IPS-20b (cell line): Measurements from ENCODE around the gene S100A4.
"Not testable (repeated sequence)": the region's sequence is repeated elsewhere in the genome, so short reads cannot be mapped to it uniquely, and the experiment has no call there.

ENCODE experiments used
- H3K27ac ChIP-seq: one replicate; pipeline ENCODE4 v1.5.1; 2013; ENCODE audit warnings: low read length
- H3K27me3 ChIP-seq: 2 replicates; pipeline ENCODE4 v1.6.1; 2013; ENCODE audit warnings: mild to moderate bottlenecking, low read length, inconsistent platforms; ENCODE audit not compliant: insufficient read depth
- H3K36me3 ChIP-seq: 2 replicates; pipeline ENCODE4 v1.6.1; 2013; ENCODE audit warnings: low read depth, mild to moderate bottlenecking, inconsistent platforms, low read length, moderate library complexity; ENCODE audit not compliant: insufficient read depth
- H3K4me1 ChIP-seq: 2 replicates; pipeline ENCODE4 v1.6.1; 2013; ENCODE audit warnings: mild to moderate bottlenecking, control low read depth, inconsistent platforms, low read length, moderate library complexity; ENCODE audit not compliant: insufficient read depth
- H3K4me3 ChIP-seq: 2 replicates; pipeline ENCODE4 v1.5.1; 2013; ENCODE audit warnings: mild to moderate bottlenecking, low read length, inconsistent platforms
- H3K9ac ChIP-seq: 2 replicates; pipeline ENCODE4 v1.6.1; 2013; ENCODE audit warnings: low read depth, mild to moderate bottlenecking, inconsistent platforms, low read length, moderate library complexity
- H3K9me3 ChIP-seq: 2 replicates; pipeline ENCODE4 v1.6.1; 2013; ENCODE audit warnings: mild to moderate bottlenecking, low read depth, low read length, inconsistent platforms; ENCODE audit not compliant: insufficient read depth

Gene S100A4

DNA sequence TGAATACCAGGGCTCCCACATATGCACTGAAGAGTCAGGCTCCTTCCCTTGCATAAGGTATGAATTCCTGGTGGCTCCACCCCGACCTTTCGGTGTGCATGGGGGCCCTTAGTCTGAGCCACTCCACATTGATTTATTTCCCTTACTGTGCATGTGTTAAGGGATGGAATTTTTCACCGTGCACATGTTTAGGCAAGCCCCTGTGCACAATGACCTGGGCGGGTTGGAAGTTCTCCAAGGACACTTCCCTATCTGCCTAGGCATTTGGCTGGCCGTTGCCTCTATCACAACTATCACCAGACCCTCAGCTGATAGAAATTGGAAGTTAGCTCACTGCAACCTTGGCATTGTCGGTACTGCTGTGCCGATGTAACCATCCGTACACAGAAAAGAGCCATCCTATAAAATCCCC is 19.5 kb downstream of the S100A4 start:
- peaks cover 12% of the 10 kb centered on the region for H3K4me1 ChIP-seq
- no peak overlapping the region for H3K4me3 ChIP-seq
- no peak overlapping the region for H3K9ac ChIP-seq
- no peaks in the 10 kb centered on the region for H3K27me3 ChIP-seq
- no peaks in the 10 kb centered on the region for H3K9me3 ChIP-seq
- H3K27ac ChIP-seq, result no peak overlapping the region
- H3K36me3 ChIP-seq, result no peaks in the 10 kb centered on the region

DNA sequence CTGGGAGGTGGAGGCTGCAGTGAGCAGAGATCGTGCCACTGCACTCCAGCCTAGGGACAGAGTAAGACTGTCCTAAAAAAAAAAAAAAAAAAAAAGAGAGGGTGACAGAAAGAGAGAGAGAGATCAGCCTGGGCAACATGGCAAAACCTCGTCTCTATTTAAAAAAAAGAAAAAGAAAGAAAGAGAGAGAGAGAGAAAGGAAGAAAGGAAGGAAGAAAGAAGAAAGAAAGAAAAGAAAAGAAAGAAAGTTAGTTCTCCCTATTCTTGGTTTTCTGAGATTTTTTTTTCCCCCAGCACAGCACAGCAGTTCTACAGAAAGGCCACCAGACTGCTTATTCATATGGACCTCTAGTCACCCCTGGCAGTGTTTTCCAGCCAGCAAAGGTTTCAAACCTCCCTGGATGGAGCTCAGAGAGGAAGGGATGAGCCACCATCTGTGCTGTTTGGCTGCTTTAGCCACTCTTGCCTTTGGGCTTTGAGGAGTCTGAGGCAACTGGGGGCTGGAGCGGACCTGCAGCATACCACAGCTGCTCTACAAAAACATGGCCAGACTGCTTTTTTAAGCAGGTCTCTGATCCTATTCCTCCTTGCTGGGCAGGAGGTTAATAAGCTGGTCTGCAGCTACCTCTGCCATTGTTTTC is 20.4 kb downstream of the S100A4 start:
- no peaks in the 10 kb centered on the region for H3K36me3 ChIP-seq
- no peaks in the 10 kb centered on the region for H3K27me3 ChIP-seq
- peaks cover 17% of the 10 kb centered on the region for H3K4me1 ChIP-seq
- no peaks in the 10 kb centered on the region for H3K9me3 ChIP-seq
- H3K27ac ChIP-seq, result no peak overlapping the region
- H3K4me3 ChIP-seq, result no peak overlapping the region
- no peak overlapping the region for H3K9ac ChIP-seq

DNA sequence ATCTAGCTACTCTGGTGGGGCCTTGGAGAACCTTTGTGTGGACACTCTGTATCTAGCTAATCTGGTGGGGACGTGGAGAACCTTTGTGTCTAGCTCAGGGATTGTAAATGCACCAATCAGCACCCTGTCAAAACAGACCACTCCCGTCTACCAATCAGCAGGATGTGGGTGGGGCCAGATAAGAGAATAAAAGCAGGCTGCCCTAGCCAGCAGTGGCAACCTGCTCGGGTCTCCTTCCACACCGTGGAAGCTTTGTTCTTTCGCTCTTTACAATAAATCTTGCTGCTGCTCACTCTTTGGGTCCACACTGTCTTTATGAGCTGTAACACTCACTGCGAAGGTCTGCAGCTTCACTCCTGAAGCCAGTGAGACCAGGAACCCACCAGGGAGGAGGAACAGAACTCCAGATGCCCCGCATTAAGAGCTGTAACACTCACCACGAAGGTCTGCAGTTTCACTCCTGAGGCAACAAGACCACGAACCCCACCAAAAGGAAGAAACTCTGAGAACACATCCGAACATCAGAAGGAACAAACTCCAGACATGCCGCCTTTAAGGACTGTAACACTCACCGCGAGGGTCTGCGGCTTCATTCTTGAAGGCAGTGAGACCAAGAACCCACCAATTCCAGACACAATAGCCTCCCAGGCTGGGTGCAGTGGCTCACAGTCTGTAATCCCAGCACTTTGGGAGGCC is 23.1 kb downstream of the S100A4 start:
- not testable (repeated sequence) for H3K27ac ChIP-seq, H3K9me3 ChIP-seq, H3K9ac ChIP-seq, H3K36me3 ChIP-seq, H3K4me3 ChIP-seq, H3K27me3 ChIP-seq
- H3K4me1 ChIP-seq, result peaks cover 15% of the 10 kb centered on the region

DNA sequence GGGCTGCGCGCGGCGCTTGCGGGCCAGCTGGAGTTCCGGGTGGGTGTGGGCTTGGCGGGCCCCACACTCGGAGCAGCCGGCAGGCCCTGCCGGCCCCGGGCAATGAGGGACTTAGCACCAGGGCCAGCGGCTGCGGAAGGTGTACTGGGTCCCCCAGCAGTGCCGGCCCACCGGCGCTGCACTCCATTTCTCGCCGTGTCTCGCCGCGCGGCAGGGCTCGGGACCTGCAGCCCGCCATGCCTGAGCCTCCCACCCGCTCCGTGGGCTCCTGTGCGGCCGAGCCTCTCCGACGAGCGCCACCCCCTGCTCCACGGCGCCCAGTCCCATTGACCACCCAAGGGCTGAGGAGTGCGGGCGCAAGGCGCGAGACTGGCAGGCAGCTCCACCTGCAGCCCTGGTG is 23.8 kb downstream of the S100A4 start:
- peaks cover 13% of the 10 kb centered on the region for H3K27me3 ChIP-seq
- not testable (repeated sequence) for H3K9ac ChIP-seq, H3K36me3 ChIP-seq, H3K4me3 ChIP-seq, H3K27ac ChIP-seq, H3K9me3 ChIP-seq, H3K4me1 ChIP-seq

DNA sequence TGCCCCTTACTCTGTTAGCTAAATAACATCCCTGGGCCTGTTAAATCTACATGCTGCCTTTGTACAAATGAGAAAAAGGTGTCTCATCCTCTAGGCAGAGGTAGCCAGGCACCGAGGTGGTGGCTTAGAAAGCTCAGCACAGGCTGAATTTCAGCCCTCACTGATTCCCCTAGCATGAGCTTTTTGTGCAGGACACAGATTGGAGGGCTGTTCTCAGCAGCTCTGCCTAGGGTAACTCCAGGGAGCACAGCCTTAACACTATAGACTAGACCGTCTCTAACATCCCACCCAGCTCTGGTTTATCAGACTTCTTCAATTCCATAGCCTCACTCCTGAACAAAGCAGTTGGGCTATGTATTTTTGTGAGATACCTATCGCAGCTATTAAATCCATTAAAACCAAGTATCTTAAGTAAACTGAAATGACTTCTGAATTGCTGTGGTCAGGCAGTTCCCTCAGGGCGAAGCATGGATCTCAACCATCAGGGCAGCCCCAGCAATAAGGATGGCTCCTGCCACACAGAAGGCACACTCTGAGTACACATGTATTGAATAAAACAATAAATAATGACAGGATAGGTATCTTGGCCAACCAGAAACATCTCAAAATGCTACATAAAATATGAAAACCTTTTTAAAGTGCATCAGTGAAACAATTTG is 24.7 kb downstream of the S100A4 start:
- Histone ChIP-seq H3K9ac (no peak overlapping the region; the same call in 1 of the 2 replicates), H3K27me3 (peaks cover 22% of the 10 kb centered on the region), H3K4me3 (0 out of 2 replicates have a peak overlapping the region, but pooled peaks have one; percentile 2), H3K36me3 (no peaks in the 10 kb centered on the region), H3K27ac (no peak overlapping the region), H3K9me3 (no peaks in the 10 kb centered on the region), H3K4me1 (peaks cover 8% of the 10 kb centered on the region)

DNA sequence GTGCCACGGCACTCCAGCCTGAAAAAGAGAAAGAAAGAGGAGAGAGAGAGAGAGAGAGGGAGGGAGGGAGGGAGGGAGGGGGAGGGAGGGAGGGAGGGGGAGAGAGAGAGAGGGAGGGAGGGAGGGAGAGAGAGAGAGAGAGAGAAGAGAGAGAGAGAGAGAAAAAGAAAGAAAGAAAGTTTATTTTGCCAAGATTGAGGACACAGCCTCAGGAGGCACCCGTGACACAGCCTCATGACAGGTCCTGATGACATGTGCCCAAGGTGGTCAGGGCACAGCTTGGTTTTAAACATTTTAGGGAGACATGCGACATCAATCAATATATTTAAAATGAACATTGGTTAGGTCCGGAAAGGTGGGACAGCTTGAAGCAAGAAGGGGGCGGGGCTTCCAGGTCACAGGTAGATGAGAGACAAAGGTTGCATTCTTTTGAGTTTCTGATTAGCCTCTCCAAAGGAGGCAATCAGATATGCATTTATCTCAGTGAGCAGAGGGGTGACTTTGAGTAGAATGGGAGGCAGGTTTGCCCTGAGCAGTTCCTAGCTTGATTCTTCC is 25.4 kb downstream of the S100A4 start:
- not testable (repeated sequence) for H3K4me1 ChIP-seq, H3K36me3 ChIP-seq, H3K4me3 ChIP-seq, H3K9me3 ChIP-seq, H3K27ac ChIP-seq, H3K9ac ChIP-seq
- peaks cover 29% of the 10 kb centered on the region for H3K27me3 ChIP-seq

DNA sequence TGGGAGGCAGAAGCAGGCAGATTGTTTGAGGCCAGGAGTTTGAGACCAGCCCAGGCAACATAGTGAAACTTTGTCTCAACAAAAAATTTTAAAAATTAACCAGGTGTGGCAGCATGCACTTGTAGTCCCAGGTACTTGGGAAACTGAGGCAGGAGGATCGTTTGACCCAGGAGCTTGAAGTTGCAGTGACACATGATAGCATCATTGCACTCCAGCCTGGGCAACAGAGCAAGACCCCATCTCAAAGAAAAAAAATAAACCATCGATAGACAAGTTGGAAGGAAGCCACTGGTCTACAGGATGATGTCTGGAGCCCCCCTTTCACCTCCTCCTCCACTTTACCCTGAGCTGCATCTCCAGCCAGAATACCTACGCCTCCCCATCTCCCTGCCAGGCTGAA is 26.4 kb downstream of the S100A4 start:
- H3K36me3 ChIP-seq, result no peaks in the 10 kb centered on the region
- H3K9ac ChIP-seq, result no peak overlapping the region
- H3K27me3 ChIP-seq, result peaks cover 29% of the 10 kb centered on the region
- H3K4me1 ChIP-seq, result peaks cover 6% of the 10 kb centered on the region
- H3K4me3 ChIP-seq, result no peak overlapping the region
- no peak overlapping the region for H3K27ac ChIP-seq
- H3K9me3 ChIP-seq, result no peaks in the 10 kb centered on the region

DNA sequence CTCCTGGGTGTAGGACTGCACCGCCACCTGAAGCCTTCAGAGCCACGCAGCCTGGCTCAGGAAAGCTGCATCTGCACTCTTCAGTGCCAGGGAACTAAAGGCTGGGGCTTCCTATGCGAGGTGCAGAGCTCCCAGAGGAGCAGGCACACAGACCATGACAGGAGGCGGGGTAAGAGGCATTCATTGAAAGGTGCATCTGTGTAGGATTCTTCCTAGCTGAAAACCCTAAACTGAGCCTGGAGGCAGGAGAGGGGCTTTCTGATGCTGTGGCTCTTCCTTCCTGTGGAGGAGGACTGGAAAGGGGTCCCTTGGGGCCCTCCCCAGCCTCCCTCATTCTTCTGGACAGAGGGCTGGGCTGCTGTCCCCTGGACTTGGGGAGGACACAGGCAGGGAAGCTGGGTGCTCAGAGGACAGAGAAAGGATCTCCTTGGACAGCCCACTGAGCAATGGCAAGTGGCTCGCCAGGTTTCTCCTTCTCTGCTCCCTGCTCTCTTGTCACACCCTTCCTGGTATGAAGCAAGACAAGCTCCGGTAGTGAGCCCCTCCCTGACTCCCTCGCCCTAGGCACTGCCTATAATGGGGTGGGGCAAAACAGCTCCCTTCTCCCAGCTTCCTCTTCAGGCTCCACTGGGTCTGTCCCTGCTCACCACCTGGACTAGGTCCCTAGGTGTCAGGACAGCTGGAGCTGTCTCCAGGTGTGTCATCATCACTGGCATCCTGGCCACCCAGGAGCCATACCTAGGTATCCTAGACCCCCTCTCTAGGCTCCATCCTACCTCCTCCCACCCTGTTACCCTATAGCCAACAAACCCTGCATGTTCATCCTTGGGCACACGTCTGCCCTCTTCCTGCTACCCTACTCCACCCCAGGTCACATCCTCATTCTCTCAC is 29.9 kb downstream of the S100A4 start:
- H3K27me3 ChIP-seq, result peaks cover 56% of the 10 kb centered on the region
- H3K27ac ChIP-seq, result no peak overlapping the region
- peaks cover 2% of the 10 kb centered on the region for H3K4me1 ChIP-seq
- H3K9ac ChIP-seq, result no peak overlapping the region
- no peak overlapping the region for H3K4me3 ChIP-seq
- H3K36me3 ChIP-seq, result no peaks in the 10 kb centered on the region
- H3K9me3 ChIP-seq, result no peaks in the 10 kb centered on the region

DNA sequence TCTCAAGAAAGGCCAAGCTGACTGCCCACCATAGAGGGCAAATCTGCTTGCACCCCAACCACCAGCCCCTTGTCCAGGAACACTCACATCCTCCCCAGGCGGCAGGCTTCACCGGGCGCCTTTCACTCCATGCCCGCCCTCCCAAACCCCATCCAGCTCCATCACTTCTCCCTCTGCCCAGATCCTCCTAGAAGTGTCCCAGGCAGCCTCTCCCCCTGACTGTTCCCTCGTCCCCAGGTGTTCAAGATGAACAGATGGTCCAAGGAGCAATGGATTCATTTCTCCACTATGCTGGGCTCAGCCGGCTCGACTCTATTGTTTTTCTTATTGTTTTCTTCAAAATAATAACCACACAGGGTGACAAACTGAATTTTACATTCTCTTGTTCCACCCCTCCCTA is 31.9 kb downstream of the S100A4 start:
- Histone ChIP-seq H3K4me1 (no peaks in the 10 kb centered on the region), H3K27ac (no peak overlapping the region), H3K4me3 (no peak overlapping the region), H3K27me3 (peaks cover 56% of the 10 kb centered on the region), H3K9me3 (no peaks in the 10 kb centered on the region), H3K36me3 (no peaks in the 10 kb centered on the region), H3K9ac (no peak overlapping the region)

DNA sequence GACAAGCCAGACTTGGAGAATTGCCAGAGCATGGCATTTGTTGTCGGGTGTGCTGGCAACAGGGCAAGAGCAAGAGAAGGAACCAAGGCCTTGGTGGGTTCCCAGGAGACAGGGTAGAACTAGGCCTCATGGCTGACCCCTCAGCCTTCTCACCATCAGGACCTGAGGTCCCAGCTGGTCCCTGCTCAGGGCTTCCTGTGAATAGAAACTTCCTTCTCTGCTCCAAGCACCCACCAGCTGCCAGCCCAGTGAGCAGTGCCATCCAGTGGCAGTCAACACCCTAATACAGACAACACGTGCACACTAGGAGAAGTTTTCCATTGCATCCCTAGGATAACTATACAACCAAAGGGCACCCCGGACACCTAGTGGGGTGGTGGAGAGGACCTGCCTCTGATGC is 32.6 kb downstream of the S100A4 start:
- Histone ChIP-seq H3K9ac (no peak overlapping the region), H3K9me3 (no peaks in the 10 kb centered on the region), H3K27me3 (peaks cover 54% of the 10 kb centered on the region), H3K4me1 (no peaks in the 10 kb centered on the region), H3K27ac (no peak overlapping the region), H3K4me3 (no peak overlapping the region), H3K36me3 (no peaks in the 10 kb centered on the region)

DNA sequence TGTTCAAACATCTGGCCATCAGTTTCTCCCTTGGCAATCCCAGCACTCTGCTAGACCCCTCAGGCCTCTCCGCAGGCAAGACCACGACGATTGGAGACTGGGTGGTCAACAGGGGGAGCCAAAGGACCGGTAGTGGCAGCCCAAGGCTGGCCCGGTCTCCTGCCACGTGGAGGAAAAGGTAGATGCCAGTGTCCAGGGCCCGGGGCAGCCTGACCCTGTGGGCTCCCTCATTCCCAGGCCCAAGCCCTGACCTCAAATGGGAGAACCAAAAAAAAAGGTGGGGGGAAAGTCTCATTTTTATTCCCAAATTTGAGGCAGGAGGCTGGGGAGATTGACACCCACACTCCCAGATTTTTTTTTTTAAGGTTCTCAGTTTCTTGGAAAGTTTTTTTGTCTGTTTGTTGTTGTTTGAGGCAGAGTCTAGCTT is 34.6 kb downstream of the S100A4 start:
- Histone ChIP-seq H3K27ac (no peak overlapping the region), H3K4me1 (no peaks in the 10 kb centered on the region), H3K36me3 (no peaks in the 10 kb centered on the region), H3K27me3 (peaks cover 34% of the 10 kb centered on the region), H3K9me3 (no peaks in the 10 kb centered on the region), H3K4me3 (no peak overlapping the region), H3K9ac (no peak overlapping the region)
